RWPE2 (cell line): ENCODE data around the gene GLCE.

Experiments used
- ATAC-seq: fragments of 200-7000 bp; cut with Tn5 transposase; 3 replicates; pipeline ENCODE4 v1.9.1; 2021; ENCODE audit warnings: low read depth
- DNase-seq: peaks from one replicate; pipeline ENCODE4 v3.0.0-alpha.2; 2020; ENCODE audit warnings: low spot score
- H3K27ac ChIP-seq: fragments of 450-650 bp; 2 replicates; pipeline ENCODE4 v1.5.1; 2017; ENCODE audit warnings: mild to moderate bottlenecking; ENCODE audit not compliant: poor library complexity, severe bottlenecking
- H3K27me3 ChIP-seq: fragments of 250-450 bp; sonication (Bioruptor Pico); 2 replicates; pipeline ENCODE4 v1.5.1; 2021; ENCODE audit warnings: mild to moderate bottlenecking, moderate library complexity; ENCODE audit not compliant: insufficient read depth, poor library complexity, severe bottlenecking
- H3K36me3 ChIP-seq: fragments of 250-450 bp; sonication (Bioruptor Pico); 2 replicates; pipeline ENCODE4 v1.5.1; 2020; ENCODE audit warnings: low read depth, mild to moderate bottlenecking, moderate library complexity
- H3K4me1 ChIP-seq: fragments of 250-450 bp; sonication (Bioruptor Pico); 2 replicates; pipeline ENCODE4 v1.5.1; 2021; ENCODE audit warnings: mild to moderate bottlenecking, moderate library complexity; ENCODE audit not compliant: insufficient read depth, poor library complexity, severe bottlenecking
- H3K4me3 ChIP-seq: fragments of 250-450 bp; sonication (Bioruptor Pico); 2 replicates; pipeline ENCODE4 v1.5.1; 2021; ENCODE audit warnings: mild to moderate bottlenecking, moderate library complexity; ENCODE audit not compliant: severe bottlenecking
- H3K9me3 ChIP-seq: fragments of 250-450 bp; sonication (Bioruptor Pico); 2 replicates; pipeline ENCODE4 v1.5.1; 2021; ENCODE audit warnings: mild to moderate bottlenecking, moderate library complexity; ENCODE audit not compliant: severe bottlenecking
- CTCF ChIP-seq: fragments of 450-650 bp; IDR thresholded peaks from one replicate; pipeline ENCODE4 v1.5.1; 2017; ENCODE audit warnings: mild to moderate bottlenecking, moderate library complexity; ENCODE audit not compliant: poor library complexity, severe bottlenecking

The GLCE gene

GRCh38 chr15:69217381-69217780, 56.9 kb downstream of the GLCE start:
- no peaks in the 10 kb centered on the region for H3K4me1 ChIP-seq
- no peak for DNase-seq
- H3K36me3 ChIP-seq = no peaks in the 10 kb centered on the region
- TF ChIP-seq CTCF = no peak
- H3K27ac ChIP-seq = no peak overlapping the region
- peaks cover 3% of the 10 kb centered on the region for H3K27me3 ChIP-seq
- ATAC-seq = no peak
- no peak overlapping the region for H3K4me3 ChIP-seq
- no peaks in the 10 kb centered on the region for H3K9me3 ChIP-seq

- DNase-seq (no peak), ATAC-seq (no peak)
- Histone ChIP-seq H3K27ac (no peak overlapping the region), H3K36me3 (no peaks in the 10 kb centered on the region), H3K27me3 (peaks cover 3% of the 10 kb centered on the region), H3K4me3 (no peak overlapping the region), H3K4me1 (no peaks in the 10 kb centered on the region), H3K9me3 (peaks cover 11% of the 10 kb centered on the region)
- no peak for TF ChIP-seq CTCF
These were observed 59.3 kb downstream of the GLCE start for GRCh38 chr15:69219690-69220089.

GRCh38 chr15:69222002-69222474, 61.6 kb downstream of the GLCE start:
- H3K4me1 ChIP-seq = no peaks in the 10 kb centered on the region
- peaks cover 11% of the 10 kb centered on the region for H3K9me3 ChIP-seq
- ATAC-seq (no peak), DNase-seq (peak; percentile 60)
- H3K27ac ChIP-seq = no peak overlapping the region
- no peak for TF ChIP-seq CTCF
- H3K27me3 ChIP-seq = no peaks in the 10 kb centered on the region
- H3K4me3 ChIP-seq = no peak overlapping the region
- no peaks in the 10 kb centered on the region for H3K36me3 ChIP-seq

GRCh38 chr15:69223083-69223813, 62.8 kb downstream of the GLCE start:
- TF ChIP-seq CTCF = no peak
- H3K4me3 ChIP-seq = no peak overlapping the region
- no peaks in the 10 kb centered on the region for H3K4me1 ChIP-seq
- no peak for DNase-seq
- no peak overlapping the region for H3K27ac ChIP-seq
- no peak for ATAC-seq
- H3K27me3 ChIP-seq = no peaks in the 10 kb centered on the region
- H3K9me3 ChIP-seq = peaks cover 11% of the 10 kb centered on the region
- H3K36me3 ChIP-seq = no peaks in the 10 kb centered on the region

GRCh38 chr15:69224383-69224782, 63.9 kb downstream of the GLCE start:
- no peak overlapping the region for H3K4me3 ChIP-seq
- no peak for ATAC-seq

More at GRCh38 chr15:69224383-69224782, 63.9 kb downstream of the GLCE start:
- Histone ChIP-seq H3K9me3 (peaks cover 11% of the 10 kb centered on the region), H3K4me1 (no peaks in the 10 kb centered on the region), H3K27me3 (no peaks in the 10 kb centered on the region), H3K27ac (no peak overlapping the region), H3K36me3 (0 out of 2 replicates have a peak, but pooled peaks cover under 1% of the 10 kb centered on the region)
- TF ChIP-seq CTCF = no peak
- DNase-seq = no peak
